ENCODE results near the gene ZBTB34. TPM values are rescaled to one million over a fixed set of nuclear protein-coding genes. Genes with fewer than 3 reads are reported as not detected.

Gene ZBTB34
- total RNA-seq, 6 experiments from 2014 or later: 2.0 to 3.4 (median 2.3) TPM

GRCh38 chr9:126844085-126844484 lies 16.4 kb upstream of the ZBTB34 start:
- 50% methylated on average over 5 of the region's 5 CpGs for WGBS (ENCODE audit: insufficient coverage, low coverage, low lambda C conversion rate, missing lambda C conversion rate)
- Histone ChIP-seq H3K9me3 (no peaks in the 10 kb centered on the region), H3K27ac (no peak overlapping the region), H3K4me3 (no peak overlapping the region), H3K36me3 (no peaks in the 10 kb centered on the region), H3K4me1 (no peaks in the 10 kb centered on the region), H3K27me3 (no peaks in the 10 kb centered on the region)
- TF ChIP-seq POLR2A (IDR thresholded peaks at IDR 0.05): no peak
- no peak for TF ChIP-seq CTCF (IDR thresholded peaks at IDR 0.05)
- intact Hi-C loops (cut with DNase I): no loop called here
- peak in 1 of 4 donors; percentile 16 for ATAC-seq
- DNase-seq: no peak

DNA sequence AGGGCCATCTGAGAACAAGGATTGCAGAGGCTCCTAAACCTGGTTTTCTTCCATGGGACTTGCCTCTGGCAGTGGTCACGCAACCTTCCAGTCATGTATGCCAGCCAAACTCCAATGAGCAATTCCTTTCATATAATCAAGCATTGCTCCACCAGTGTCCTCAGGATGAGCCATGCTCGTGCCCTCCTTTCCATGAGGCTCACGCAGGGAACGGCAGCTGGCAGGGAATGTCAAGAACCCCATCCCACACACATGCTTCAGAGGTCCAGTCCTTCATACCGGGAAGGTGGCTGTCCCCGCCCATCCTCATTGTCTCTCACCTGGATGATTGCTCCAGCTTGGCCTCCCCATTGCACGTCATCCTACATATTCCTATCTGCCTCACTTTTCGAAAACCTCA lies 13.4 kb upstream of the ZBTB34 start:
- intact Hi-C loops (cut with DNase I): no loop called here
- H3K4me3 ChIP-seq: no peak overlapping the region
- ATAC-seq (no peak), DNase-seq (no peak)
- no peak for TF ChIP-seq CTCF (IDR thresholded peaks at IDR 0.05)
- no peak for TF ChIP-seq POLR2A (IDR thresholded peaks at IDR 0.05)
- WGBS (ENCODE audit: insufficient coverage, low coverage, low lambda C conversion rate, missing lambda C conversion rate): 67% methylated on average over 3 of the region's 8 CpGs
- H3K27me3 ChIP-seq: no peaks in the 10 kb centered on the region
- H3K27ac ChIP-seq: no peak overlapping the region
- H3K9me3 ChIP-seq: no peaks in the 10 kb centered on the region
- H3K36me3 ChIP-seq: no peaks in the 10 kb centered on the region
- H3K4me1 ChIP-seq: no peaks in the 10 kb centered on the region

DNA sequence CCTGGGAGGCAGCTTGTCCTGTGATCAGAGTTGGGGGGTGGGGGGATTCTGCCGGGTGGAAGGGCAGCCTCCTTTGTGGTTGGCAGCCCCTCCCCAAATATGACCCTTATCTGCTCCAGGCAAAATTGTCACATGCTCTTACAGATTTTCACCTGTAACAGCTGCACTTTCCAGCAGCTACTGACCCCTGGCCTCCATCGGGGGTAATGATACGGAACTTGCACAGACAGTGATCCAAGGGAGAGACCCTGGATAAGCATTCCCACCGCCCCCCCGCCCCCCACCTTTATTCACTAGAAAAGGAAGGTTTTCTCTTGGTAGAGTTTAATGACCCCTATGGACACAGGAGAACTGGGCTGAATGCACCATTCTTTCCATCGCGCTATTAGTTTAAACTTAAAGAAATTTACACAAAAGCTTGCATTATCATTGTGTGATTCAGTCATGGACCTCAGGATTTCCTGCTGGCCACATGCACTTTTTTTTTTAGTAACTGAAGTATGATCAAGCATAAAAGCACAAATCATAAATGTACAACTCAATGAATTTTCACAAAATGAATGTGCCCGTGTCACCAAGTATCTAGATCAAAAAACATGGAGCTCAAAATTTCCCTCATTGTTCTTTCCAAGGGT lies 10.7 kb upstream of the ZBTB34 start:
- H3K4me3 ChIP-seq: no peak overlapping the region
- no peaks in the 10 kb centered on the region for H3K4me1 ChIP-seq
- no peaks in the 10 kb centered on the region for H3K36me3 ChIP-seq
- no peak for TF ChIP-seq CTCF (IDR thresholded peaks at IDR 0.05)
- H3K9me3 ChIP-seq: no peaks in the 10 kb centered on the region
- H3K27me3 ChIP-seq: no peaks in the 10 kb centered on the region
- DNase-seq (no peak), ATAC-seq (no peak)
- H3K27ac ChIP-seq: no peak overlapping the region
- WGBS (ENCODE audit: insufficient coverage, low coverage, low lambda C conversion rate, missing lambda C conversion rate): 58% methylated on average over 8 of the region's 8 CpGs
- intact Hi-C loops (cut with DNase I): no loop called here

DNA sequence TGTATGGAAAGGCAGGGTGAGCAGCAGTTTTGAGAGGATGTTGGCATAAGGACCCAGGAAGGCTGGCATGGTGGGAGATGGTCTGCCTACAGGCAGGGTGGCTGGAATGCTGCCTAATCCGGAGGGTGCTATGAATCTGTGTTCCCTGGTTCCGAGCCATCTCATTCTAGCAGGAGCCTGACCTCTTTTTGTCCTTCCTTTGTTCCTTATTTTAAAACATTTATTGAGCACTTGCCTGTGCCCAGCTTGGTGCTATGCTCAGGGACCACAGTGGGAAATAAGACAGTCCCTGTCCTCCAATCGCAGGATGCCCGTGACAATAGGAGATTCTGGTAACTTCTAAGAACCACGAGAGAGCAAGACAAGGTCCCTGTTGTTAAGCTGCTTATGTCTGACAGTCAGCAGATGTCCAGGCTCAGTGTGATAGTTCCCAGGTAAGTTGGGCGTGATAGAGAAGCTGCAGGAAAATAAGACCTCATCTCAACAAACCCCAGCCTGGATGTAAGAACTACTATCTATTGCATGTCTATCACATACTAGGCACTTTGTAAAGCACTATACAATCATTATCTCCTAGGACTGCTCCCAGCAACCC lies 9.1 kb upstream of the ZBTB34 start:
- Histone ChIP-seq H3K27ac (no peak overlapping the region), H3K4me1 (no peaks in the 10 kb centered on the region), H3K36me3 (no peaks in the 10 kb centered on the region), H3K27me3 (no peaks in the 10 kb centered on the region), H3K9me3 (no peaks in the 10 kb centered on the region), H3K4me3 (no peak overlapping the region)
- WGBS (ENCODE audit: insufficient coverage, low coverage, low lambda C conversion rate, missing lambda C conversion rate): 70% methylated on average over 4 of the region's 6 CpGs
- intact Hi-C loops (cut with DNase I): no loop called here
- ATAC-seq (no peak), DNase-seq (no peak)
- TF ChIP-seq POLR2A (IDR thresholded peaks at IDR 0.05) (no peak), CTCF (IDR thresholded peaks at IDR 0.05) (no peak)
